HG02938 (cell line): ENCODE measurements around the gene PRPF19.

Experiments
- ATAC-seq: cut with Tn5 transposase; IDR thresholded peaks from one replicate; pipeline ENCODE4 v1.9.1; 2021; ENCODE audit warnings: mild to moderate bottlenecking, moderate library complexity; ENCODE audit not compliant: unreplicated experiment

The PRPF19 gene

DNA sequence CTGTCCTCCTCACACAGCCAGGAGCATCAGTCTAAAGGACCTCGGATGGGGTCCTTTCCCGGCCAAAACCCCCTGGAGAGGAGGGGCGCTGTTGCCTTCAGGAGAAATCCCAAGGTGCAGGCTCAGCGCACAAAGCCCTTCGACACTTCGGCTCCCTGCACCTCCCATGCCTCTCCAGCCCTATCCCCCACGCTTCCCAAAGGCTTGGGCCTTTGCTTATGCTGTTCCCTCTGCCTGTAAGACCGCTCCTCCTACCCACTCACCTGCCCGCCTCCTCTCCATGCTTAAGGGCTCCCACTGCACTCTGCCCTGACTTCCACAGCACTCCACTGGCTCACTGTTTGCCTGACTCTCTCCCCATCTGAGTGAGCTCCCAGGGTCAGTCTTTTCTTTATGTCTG is 32.1 kb upstream of the PRPF19 start:
- no peak for ATAC-seq

DNA sequence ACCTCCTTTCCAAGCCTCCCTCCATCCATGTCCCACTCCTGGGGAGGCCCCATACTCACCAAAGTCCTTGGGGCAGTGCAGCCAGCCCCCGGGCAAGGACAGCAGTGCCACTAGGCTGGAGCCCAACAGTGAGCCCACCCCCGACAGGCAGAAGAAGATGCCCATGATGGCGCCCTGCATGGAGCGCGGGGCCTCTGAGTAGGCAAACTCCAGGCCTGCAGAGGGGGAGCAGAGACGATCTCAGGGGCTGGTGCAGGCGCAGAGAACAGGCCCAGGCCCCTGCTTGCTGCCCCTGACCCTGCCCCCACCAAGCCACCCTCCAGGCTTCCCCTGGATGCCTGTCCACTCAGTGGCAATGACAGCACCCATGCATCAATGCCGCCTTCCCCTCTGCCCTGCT is 31.4 kb upstream of the PRPF19 start:
- ATAC-seq, result no peak

DNA sequence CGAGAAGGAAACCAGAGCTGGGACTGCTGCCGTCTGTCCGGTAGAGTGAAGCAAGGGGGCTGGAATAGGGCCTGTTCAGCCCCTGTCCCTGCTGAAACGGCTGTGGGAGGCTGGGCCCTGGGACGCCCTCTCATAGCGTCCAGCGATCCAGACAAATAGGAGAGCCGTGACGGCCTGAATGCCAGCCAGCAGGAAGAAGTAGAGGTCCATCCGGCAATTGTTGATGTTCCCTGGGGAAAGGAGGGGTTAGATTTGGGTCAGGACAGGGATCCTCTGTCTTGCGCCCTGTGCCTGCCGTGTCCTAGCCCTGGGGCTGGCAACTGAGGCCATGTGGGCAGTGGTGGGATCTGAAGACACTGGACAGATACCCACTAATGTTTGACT is 30.8 kb upstream of the PRPF19 start:
- ATAC-seq, result no peak

DNA sequence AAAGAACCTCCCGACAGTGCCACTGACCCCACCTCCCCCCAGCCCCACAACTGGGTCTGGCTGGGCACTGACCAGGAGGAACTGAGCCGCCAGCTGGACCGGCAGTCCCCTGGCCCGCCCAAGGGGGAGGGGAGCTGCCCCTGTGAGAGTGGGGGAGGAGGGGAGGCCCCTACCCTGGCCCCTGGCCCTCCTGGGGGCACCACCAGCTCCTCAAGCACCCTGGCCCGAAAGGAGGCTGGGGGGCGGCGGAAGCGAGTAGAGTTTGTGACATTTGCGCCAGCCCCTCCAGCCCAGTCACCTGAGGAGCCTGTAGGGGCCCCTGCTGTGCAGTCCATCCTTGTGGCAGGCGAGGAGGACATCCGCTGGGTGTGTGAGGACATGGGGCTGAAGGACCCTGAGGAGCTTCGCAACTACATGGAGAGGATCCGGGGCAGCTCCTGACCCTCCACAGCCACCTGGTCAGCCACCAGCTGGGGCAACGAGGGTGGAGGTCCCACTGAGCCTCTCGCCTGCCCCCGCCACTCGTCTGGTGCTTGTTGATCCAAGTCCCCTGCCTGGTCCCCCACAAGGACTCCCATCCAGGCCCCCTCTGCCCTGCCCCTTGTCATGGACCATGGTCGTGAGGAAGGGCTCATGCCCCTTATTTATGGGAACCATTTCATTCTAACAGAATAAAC is 30.2 kb upstream of the PRPF19 start:
- no peak for ATAC-seq

DNA sequence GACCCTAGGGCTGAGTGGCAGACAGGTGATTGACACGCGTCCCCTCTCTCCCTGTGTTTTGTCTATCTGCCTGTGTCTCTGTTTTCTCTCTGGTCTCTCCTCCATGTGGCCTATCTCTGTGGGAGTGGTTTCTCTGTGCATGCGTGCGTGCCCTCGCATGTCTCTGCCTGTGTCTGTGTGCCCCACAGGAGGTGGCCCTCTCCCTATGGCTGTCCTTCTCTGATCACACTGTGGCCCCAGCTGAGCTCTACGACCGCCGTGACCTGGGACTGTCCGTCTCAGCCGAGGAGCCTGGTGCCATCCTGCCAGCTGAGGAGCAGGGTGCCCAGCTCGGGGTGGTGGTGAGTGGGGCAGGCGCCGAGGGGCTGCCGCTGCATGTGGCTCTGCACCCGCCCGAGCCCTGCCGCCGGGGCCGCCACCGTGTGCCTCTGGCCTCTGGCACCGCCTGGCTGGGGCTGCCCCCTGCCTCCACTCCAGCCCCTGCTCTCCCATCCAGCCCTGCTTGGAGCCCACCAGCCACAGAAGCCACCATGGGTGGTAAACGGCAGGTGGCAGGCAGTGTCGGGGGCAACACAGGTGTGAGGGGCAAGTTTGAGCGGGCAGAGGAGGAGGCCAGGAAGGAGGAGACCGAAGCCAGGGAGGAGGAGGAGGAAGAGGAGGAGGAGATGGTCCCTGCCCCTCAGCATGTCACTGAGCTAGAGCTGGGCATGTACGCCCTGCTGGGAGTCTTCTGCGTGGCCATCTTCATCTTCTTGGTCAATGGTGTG is 29.5 kb upstream of the PRPF19 start:
- ATAC-seq, result no peak

DNA sequence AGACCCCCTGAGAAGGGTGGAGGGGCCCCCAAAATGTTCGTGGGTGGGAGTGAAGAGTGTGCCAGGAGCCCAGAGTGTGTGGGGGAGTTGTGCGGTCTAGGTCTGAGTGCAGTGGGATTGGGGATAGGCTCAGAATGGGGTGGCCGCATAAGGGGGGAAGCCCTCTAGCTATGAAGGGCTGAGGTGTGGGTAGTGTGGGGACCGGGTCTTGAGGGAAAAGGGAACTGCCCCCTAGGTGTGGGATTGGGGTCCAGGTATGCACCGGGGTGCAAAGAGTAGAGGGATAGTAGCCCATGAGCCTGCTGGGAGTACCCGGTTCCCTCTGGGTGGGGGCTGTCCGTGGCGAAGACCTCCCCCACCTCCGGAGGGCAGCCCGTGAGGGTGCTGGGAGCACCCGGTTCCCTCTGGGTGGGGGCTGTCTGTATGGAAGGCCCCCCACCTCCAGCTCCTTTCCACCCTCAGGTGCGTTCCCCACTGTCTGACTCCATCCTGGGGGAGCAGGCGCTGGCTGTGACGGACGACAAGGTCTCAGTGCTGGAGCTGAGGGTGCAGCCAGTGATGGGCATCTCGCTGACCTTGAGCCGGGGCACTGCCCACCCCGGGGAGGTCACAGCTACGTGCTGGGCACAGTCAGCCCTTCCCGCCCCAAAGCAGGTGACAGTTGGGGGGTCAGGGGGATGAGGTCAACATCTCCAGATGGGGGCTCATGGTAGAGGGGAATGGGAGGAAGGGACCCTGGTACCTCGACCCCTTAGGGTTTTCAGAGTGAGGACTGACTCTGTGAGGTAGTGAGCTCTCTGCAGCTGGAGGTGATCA is 28.6 kb upstream of the PRPF19 start:
- ATAC-seq, result no peak

DNA sequence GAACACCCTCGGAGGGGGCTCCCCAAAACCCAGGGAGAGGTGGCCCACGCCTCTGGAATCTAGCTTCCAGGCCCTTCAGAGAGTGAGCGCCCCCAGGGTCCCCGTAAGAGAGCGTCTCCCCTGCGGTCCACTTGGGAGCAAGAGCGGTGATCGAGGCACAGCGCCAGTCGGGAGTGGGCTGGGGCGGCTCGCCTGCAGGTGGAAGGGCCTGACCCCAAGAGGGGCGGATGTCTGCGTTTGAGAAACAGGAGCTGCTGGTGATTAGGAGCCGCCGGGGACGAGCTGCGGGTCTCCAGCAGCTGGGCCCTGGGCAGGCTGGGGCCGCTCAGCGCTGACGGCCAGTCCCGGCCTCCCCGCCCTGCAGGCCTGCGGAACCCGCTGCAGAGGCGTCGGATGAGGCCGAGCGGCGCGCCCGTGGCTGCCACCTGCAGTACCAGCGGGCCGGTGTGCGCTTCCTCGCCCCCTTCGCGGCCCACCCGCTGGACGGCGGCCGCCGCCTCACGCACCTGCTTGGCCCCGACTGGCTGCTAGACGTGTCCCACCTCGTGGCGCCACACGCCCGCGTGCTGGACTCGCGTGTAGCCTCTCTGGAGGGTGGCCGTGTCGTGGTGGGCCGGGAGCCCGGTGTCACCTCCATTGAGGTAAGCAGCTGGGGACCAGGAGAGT is 27.9 kb upstream of the PRPF19 start:
- ATAC-seq, result no peak

DNA sequence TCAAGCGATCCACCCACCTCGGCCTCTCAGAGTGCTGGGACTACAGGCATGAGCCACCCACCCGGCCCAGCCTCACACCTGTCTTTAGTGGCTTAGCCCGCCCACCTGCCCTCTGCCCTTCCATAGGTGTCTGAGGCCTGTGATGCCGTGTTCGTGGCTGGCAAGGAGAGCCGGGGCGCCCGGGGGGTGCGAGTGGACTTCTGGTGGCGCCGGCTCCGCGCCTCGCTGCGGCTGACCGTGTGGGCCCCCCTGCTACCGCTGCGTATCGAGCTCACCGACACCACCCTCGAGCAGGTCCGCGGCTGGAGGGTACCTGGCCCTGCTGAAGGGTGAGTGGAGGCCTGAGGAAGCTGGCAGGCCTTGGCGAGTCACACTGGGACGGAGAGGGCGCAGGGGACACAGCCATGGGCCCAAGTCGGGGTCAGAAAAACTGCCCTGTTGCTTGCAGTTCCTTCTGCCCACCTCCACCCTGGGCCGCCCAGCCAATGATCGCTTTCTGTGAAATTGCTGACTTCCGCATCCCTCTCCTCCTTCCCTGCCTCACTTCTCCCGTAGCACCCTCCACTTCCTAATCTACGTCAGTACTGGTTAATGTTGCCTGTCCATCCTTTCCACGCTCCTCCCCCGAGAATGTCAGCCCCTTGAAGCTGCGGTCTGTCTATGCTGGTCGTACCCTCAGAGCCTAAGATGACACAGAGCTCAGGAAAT is 27.2 kb upstream of the PRPF19 start:
- ATAC-seq, result no peak

DNA sequence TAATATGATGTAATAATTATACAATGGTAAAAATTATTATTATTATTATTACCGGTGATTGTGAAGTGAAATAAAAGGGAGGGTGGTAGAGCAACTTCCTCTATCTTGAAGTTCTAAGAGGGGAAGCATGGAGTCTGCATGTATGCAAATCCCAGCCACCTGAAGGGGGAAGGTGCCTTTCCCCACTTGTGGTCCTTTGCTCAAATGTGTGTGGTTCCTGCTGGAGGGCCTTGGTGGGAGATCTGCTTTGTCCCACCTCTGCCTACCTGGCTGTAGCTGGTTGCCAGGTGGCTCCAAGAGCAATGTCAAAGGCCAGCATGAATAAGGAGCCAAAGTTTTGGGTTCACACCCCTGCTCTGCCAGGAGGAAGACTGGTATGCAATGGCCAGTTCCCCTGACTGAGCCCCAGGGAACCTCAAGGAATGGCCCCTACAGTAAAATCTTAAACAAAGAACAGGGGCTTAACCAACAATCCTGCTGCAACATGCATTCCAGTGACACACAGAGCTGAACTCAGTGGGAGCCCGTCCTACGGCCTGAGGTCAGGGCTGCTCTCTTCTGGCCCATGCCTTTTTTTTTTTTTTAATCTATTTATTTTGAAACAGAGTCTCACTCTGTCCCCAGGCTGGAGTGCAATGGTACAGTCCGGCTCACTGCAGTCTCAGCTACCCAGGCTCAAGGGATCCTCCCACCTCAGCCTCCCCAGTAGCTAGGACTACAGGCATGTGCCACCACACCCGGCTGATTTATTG is 26.4 kb upstream of the PRPF19 start:
- ATAC-seq, result no peak

DNA sequence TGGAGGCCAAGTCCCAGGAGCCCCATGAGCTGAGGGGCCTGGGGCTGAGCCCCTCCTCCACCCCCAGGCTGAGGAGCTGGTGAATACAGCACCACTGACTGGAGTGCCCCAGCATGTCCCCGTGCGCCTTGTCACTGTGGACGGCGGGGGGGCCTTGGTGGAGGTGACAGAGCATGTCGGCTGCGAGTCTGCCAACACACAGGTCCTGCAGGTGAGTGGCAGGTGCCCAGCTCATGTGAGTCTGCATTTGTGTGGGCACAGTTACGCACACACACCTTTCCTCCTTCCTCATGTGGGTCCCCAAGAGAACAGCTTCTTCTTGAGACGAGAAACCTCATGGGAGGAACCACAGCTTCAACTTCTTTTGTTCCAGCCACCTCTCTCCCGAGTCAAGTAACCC is 25.5 kb upstream of the PRPF19 start:
- ATAC-seq, result no peak

DNA sequence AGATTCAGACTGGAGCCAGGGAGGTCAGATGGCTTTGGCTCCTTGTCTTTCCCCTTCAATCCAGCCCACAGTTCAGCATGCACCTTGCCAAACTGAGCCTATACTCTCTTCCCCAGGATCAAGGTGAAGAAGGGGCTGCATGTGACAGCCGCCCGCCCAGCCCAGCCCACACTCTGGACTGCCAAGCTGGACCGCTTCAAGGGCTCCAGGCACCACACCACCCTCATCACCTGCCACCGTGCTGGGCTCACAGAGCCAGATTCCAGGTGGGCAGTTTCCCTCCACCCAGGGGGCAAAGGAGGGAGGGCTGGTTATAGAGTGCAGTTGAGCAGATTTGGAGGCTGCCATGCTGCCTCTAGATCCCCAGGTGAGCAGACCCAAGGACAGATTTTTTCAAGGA is 24.0 kb upstream of the PRPF19 start:
- no peak for ATAC-seq

DNA sequence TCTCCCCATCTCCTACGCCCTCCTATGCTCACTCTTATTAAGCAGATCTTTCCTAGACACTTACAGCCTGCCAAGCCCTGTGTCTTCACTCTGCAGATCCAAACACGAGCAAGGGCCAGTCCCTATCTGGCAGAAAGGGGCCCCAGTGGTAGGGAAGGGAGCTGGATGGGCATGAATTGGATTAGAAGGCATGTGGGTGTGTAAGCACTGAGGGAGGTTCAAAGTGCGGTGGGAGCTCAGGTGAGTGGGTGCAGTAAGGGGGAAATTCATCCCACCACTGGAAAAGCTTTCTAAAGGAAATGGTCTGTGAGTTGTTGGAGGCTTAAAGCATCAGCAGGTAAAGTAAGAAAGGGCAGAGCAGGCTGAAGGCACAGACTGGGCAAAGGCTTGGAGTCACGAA is 23.4 kb upstream of the PRPF19 start:
- ATAC-seq, result no peak

DNA sequence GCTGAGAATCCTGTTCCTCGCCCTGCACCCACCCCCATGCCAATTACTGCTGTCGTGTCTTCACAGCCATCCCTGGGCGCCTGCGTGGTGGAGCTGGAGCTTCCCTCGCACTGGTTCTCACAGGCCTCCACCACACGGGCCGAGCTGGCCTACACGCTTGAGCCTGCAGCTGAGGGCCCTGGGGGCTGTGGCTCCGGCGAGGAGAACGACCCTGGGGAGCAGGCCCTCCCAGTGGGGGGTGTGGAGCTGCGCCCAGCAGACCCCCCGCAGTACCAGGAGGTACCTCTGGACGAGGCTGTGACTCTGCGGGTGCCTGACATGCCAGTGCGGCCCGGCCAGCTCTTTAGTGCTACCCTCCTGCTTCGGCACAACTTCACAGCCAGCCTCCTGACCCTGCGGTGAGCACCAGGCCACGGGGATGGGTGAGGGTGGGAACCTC is 22.2 kb upstream of the PRPF19 start:
- no peak for ATAC-seq

DNA sequence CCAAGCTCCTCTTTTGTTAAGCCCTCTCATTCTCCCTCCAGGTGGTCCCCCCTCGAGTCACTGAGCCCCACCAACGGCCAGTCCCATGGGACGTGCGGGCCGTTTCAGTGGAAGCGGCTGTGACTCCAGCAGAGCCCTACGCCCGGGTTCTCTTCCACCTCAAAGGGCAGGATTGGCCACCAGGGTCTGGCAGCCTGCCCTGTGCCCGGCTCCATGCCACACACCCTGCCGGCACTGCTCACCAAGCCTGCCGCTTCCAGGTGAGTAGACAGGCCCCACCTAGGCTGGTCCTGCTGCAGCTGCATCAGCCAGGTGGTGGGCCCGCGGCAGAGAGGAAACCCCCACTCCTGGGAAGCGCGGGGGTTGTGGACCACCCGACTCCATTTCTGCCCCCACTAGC is 21.2 kb upstream of the PRPF19 start:
- no peak for ATAC-seq

DNA sequence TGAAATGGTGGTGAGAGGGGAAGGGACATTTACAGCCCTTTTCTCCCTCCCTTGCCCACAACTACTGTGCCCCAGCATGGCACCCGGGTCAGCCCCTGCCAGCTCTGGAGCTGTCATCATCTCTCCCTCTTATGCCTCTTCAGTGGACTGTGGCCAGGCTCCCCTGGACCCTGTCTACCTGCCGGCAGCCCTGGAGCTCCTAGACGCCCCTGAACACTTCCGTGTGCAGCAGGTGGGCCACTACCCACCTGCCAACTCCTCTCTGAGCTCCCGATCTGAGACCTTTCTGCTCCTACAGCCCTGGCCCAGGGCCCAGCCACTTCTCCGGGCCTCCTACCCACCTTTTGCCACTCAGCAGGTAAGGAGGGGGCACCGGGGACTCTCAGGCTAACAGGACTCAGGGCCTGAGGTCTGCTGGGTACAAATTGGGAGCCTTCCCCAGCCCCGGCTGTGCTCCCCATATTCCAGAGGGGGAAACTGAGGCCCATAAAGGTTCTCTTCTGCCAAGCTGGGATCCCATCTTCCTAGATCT is 20.7 kb upstream of the PRPF19 start:
- no peak for ATAC-seq

DNA sequence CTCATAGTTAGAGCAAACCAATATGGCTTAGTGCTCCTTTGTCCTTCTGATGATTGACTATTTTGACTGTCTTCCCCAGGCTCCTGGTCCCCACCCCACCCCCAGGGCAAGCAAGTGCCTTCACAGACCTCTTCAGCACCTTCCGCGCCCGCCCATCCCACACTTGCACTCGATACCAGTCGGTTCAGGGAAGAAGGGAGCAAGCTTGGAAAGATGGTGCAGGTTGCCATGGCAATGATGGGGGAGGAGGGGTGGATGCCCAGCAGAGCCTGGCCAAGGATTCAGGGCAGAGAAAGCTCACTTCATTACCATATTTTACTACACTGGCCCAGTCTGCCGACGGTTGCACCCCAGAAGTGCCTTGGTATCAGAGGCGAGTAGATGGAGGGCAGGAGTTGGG is 20.1 kb upstream of the PRPF19 start:
- no peak for ATAC-seq

DNA sequence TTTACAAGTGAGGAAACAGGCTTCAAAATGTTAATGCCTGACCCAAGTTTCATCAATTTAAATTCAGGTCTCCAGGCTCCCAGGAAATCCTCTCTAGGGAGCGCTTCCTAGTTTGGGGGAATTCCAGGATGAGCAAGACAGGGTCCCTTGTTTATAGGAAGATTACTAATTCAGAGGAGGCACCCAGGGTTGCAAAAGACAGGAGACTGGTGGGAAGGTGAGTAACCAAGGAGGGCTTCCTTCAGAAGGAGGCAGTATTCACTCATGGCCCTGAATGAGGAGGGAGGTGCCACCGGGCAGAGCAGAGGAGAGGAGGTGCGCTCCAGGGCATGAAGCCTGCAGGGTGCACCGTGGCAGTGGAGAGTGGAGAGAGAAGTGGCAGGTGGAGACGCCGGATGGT is 19.5 kb upstream of the PRPF19 start:
- ATAC-seq, result no peak

DNA sequence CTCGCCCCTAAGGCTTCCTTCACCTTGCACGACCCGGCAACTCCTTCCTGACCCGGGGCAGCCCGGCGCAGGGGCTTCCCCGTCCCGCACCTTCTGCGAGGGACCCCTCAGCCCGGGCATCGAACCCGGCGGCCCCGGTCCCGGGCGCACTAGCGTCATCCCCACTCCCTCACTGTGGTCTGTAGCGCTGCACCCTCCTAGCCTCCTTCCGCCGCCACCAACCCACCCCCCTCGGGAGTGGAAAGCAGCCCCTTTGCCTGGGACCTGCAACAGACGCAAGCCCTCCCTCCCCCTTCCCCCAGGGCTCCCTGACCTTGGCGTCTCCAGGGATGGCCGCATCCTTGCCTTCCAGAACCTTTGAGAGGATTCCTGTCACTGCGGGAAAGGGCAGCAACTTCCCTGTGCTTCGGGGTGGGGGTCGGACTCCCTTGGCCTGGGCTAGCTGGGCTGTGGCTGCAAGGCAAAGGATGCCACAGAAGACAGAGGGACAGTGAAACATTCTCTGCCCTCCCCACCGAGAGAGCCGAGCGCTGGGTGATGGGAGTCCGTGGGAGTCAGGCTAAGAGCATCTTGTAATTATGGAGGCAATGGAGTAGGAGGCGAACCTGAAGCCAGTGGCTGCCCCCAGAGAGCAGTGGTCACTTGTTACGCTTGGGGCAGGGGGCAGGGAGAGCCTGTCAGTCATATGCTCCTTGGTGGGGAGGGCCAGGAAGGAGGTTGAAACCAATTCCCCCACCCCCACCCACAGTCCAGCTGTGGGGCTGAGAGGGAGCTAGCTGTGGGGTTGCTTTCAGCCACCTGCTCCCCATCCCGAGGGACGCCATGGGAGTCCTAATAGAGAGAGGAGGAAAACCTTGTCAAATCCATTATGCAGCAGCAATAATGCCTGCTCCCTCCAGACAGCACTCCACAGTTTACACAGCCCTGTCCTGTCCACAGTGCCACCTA is 18.8 kb upstream of the PRPF19 start:
- ATAC-seq, result no peak
